Glutamatergic neuron (in vitro differentiated cells): Measurements from ENCODE around the gene CXorf65. TPM values are rescaled to one million over a fixed set of nuclear protein-coding genes. Genes with fewer than 3 reads are reported as not detected.

Experiments
- DNase-seq: peaks from one replicate; pipeline ENCODE4 v3.0.0; 2022
- H3K27ac Mint-ChIP-seq: one replicate; pipeline ENCODE4 v1.8.0; 2020; ENCODE audit warnings: mild to moderate bottlenecking, mixed read lengths, inconsistent platforms; ENCODE audit not compliant: unreplicated experiment
- H3K27me3 Mint-ChIP-seq: one replicate; pipeline ENCODE4 v1.8.0; 2020; ENCODE audit warnings: mild to moderate bottlenecking, moderate library complexity, mixed read lengths, inconsistent platforms; ENCODE audit not compliant: unreplicated experiment
- H3K36me3 Mint-ChIP-seq: one replicate; pipeline ENCODE4 v1.8.0; 2020; ENCODE audit warnings: mild to moderate bottlenecking, mixed read lengths, inconsistent platforms; ENCODE audit not compliant: unreplicated experiment
- H3K4me1 Mint-ChIP-seq: one replicate; pipeline ENCODE4 v1.8.0; 2020; ENCODE audit warnings: mild to moderate bottlenecking, low read depth, mixed read lengths, inconsistent platforms; ENCODE audit not compliant: unreplicated experiment
- H3K4me3 Mint-ChIP-seq: one replicate; pipeline ENCODE4 v1.8.0; 2020; ENCODE audit warnings: mild to moderate bottlenecking, mixed read lengths, inconsistent platforms; ENCODE audit not compliant: unreplicated experiment
- H3K9me3 Mint-ChIP-seq: one replicate; pipeline ENCODE4 v1.8.0; 2020; ENCODE audit warnings: mild to moderate bottlenecking, moderate library complexity, mixed read lengths, inconsistent platforms; ENCODE audit not compliant: unreplicated experiment
- CTCF ChIP-seq: fragments of 200-600 bp; sonication (generic); IDR thresholded peaks from one replicate; pipeline ENCODE4 v1.5.0; 2021; ENCODE audit not compliant: partially characterized antibody, unreplicated experiment
- long read RNA-seq: library from polyadenylated mRNA; unstranded; transcript quantifications from one replicate; pipeline ENCODE4 v2.0.0, GENCODE V29; 2020; ENCODE audit not compliant: unreplicated experiment
- total RNA-seq: library from RNA; stranded (reverse); fragmentation: NEBNext Ultra II Directional; extraction: Animal tissue kit (Norgen Biotek cat#: 25700); gene quantifications from one replicate; pipeline ENCODE4 v1.2.1, GENCODE V29; 2021; ENCODE audit not compliant: unreplicated experiment

The CXorf65 gene
- total RNA-seq: not detected
- long read RNA-seq: 0 reads

DNA sequence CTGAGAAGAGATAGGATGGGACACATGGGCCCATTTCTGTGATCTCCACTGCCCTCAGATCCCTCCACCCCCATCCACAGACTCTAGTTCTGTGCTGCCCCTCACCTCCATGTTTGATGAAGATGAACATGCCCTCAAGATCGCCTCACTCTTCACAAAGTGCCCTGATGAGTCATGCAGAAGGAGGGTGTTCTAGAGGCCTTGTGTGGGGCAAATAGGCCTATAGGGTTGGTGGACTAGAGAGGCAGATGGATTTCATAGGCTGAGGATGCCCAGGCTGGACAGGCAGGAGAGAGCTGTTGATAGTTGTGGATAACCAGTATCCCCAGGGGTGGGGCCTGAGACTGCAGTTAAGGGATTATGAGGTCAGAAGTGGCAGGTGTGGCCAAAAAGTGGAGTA is at the start of gene CXorf65:
CXorf65 (minus strand) TSS at position 314 of the 400 bp plus-strand sequence; CDS start at position 130, 184 bp downstream.
- Mint-ChIP-seq H3K27me3 (peaks cover 2% of the 10 kb centered on the region), H3K4me1 (peaks cover 27% of the 10 kb centered on the region), H3K4me3 (no peak within 1 kb of the TSS), H3K9me3 (peaks cover 2% of the 10 kb centered on the region), H3K36me3 (no peaks in the 10 kb centered on the region), H3K27ac (peak within 1 kb of the TSS; percentile 55)
- DNase-seq: no peak
- TF ChIP-seq CTCF: no peak

- no peaks in the 10 kb centered on the region for H3K4me1 Mint-ChIP-seq
- H3K27ac Mint-ChIP-seq: no peak overlapping the region
- H3K9me3 Mint-ChIP-seq: peaks cover 4% of the 10 kb centered on the region
- no peaks in the 10 kb centered on the region for H3K27me3 Mint-ChIP-seq
- H3K4me3 Mint-ChIP-seq: no peak overlapping the region
- H3K36me3 Mint-ChIP-seq: no peaks in the 10 kb centered on the region
- TF ChIP-seq CTCF: no peak
- DNase-seq: no peak
Observed at GRCh38 chrX:71154641-71155040, 48.1 kb upstream of the CXorf65 start.

- no peak for TF ChIP-seq CTCF
- Mint-ChIP-seq H3K36me3 (no peaks in the 10 kb centered on the region), H3K4me1 (no peaks in the 10 kb centered on the region), H3K27ac (no peak overlapping the region), H3K4me3 (no peak overlapping the region), H3K27me3 (no peaks in the 10 kb centered on the region), H3K9me3 (peaks cover 4% of the 10 kb centered on the region)
- DNase-seq: no peak
Observed at GRCh38 chrX:71154196-71154595, 47.7 kb upstream of the CXorf65 start.

- H3K27ac Mint-ChIP-seq: no peak overlapping the region
- H3K27me3 Mint-ChIP-seq: no peaks in the 10 kb centered on the region
- DNase-seq: no peak
- no peaks in the 10 kb centered on the region for H3K4me1 Mint-ChIP-seq
- no peak overlapping the region for H3K4me3 Mint-ChIP-seq
- H3K9me3 Mint-ChIP-seq: peaks cover 4% of the 10 kb centered on the region
- TF ChIP-seq CTCF: no peak
- H3K36me3 Mint-ChIP-seq: no peaks in the 10 kb centered on the region
Observed at GRCh38 chrX:71151366-71151765, 44.8 kb upstream of the CXorf65 start.

DNA sequence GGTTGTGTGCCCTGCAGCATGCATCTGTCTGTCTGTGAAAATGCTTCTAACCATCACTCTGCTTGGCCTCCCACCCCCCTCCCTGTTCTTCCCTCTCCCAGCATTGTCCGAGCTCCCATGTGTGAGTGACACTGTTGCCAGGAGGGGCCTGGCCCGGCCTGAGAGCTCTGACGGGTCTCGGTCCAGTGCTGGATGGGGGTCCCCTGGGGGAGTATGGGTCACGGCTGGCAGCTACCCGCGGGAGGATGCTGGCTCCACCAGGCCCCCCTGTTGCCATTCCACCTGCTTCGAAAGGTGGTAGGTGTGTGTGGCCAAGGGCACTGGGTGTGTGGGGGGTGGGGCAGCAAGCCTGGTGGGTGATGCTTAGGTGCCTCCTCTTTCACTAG is 41.7 kb upstream of the CXorf65 start:
- H3K36me3 Mint-ChIP-seq: no peaks in the 10 kb centered on the region
- no peak overlapping the region for H3K4me3 Mint-ChIP-seq
- peaks cover 3% of the 10 kb centered on the region for H3K27me3 Mint-ChIP-seq
- TF ChIP-seq CTCF: no peak
- H3K9me3 Mint-ChIP-seq: peaks cover 7% of the 10 kb centered on the region
- no peak overlapping the region for H3K27ac Mint-ChIP-seq
- peaks cover 5% of the 10 kb centered on the region for H3K4me1 Mint-ChIP-seq
- no peak for DNase-seq
